Choroid plexus epithelial cell (primary cell): ENCODE data around the gene PHACTR2.

ENCODE experiments used
- DNase-seq: peaks from one replicate; pipeline ENCODE4 v3.0.0-alpha.2; 2010; ENCODE audit warnings: low read depth
- H3K4me3 ChIP-seq: 2 replicates; pipeline ENCODE4 v1.5.1; 2011; ENCODE audit warnings: low read depth, mild to moderate bottlenecking, control low read depth, low read length, moderate library complexity
- TF ChIP-seq, protein P1 (sequence below): conservative IDR thresholded peaks from 2 replicates; pipeline ENCODE4 v1.5.1; 2011; ENCODE audit warnings: low read depth, mild to moderate bottlenecking, control low read depth, inconsistent platforms, low read length, moderate library complexity

The PHACTR2 gene

DNA sequence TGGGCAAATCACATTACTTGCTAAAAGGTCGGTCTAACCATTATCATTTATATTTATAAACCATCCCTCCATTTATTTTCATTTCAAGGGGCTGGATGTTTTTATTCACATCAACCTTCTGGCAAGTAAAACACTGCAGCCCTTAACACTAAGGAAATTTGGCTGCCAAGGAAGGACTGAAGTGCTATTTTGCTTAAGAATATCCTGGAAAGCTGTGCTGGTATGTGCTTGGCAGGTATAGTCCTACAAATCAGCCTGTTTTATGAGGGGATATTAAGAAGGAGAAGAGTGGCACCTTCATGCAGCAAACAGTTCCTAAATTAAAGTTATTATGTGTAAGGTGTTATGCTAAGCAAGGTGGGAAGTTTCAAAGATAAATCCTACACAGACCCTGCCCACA lies 9.8 kb downstream of the PHACTR2 start:
- no peak overlapping the region for H3K4me3 ChIP-seq
- TF ChIP-seq, protein P1, sequence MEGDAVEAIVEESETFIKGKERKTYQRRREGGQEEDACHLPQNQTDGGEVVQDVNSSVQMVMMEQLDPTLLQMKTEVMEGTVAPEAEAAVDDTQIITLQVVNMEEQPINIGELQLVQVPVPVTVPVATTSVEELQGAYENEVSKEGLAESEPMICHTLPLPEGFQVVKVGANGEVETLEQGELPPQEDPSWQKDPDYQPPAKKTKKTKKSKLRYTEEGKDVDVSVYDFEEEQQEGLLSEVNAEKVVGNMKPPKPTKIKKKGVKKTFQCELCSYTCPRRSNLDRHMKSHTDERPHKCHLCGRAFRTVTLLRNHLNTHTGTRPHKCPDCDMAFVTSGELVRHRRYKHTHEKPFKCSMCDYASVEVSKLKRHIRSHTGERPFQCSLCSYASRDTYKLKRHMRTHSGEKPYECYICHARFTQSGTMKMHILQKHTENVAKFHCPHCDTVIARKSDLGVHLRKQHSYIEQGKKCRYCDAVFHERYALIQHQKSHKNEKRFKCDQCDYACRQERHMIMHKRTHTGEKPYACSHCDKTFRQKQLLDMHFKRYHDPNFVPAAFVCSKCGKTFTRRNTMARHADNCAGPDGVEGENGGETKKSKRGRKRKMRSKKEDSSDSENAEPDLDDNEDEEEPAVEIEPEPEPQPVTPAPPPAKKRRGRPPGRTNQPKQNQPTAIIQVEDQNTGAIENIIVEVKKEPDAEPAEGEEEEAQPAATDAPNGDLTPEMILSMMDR = no peak
- no peak for DNase-seq

DNA sequence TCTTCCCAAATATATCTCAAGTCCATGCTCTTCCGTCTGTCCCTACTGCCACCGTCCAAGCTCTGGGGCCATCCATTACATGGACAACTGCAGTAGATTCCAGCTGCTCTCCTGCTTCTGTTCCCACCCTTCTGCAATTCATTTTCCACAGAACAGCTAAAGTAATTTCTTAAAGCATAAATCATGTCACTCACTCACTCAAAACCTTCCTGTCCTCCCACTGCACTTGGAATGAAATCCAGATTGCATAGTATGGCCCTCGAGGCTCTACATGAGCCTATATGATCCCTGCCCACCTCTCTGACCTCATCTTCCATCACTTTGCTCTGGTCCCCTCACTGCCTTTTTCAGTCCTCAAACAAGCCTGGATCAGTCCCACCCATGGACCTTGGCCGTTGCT lies 10.9 kb downstream of the PHACTR2 start:
- TF ChIP-seq, protein P1 = no peak
- DNase-seq = no peak
- H3K4me3 ChIP-seq = no peak overlapping the region

GRCh38 chr6:143689852-143690251 lies 12.1 kb downstream of the PHACTR2 start:
- H3K4me3 ChIP-seq = no peak overlapping the region
- peak; percentile 41 for DNase-seq
- TF ChIP-seq, protein P1 = no peak

GRCh38 chr6:143691155-143691554 lies 13.4 kb downstream of the PHACTR2 start:
- no peak for DNase-seq
- no peak overlapping the region for H3K4me3 ChIP-seq
- TF ChIP-seq, protein P1 = no peak

GRCh38 chr6:143691900-143692636 lies 14.3 kb downstream of the PHACTR2 start:
- DNase-seq = no peak
- no peak overlapping the region for H3K4me3 ChIP-seq
- TF ChIP-seq, protein P1 = no peak

DNA sequence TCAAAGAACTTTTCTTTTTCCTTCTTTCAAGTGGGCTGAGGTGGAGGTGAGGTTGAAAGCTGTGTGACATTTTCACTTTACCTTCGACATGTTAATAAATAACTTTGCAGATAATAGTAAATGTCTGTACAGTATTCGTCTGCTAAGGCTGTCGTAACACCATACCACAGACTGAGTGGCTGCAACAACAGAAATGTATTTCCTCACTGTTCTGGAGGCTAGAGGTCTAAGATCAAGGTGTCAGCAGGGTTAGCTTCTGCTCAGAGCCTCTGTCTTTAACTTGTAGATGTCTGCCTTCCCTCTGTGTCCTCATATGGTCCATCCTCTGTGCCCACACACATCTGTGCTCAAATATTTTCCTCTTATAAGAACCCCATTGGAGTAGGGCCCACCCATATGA lies 14.9 kb downstream of the PHACTR2 start:
- DNase-seq = peak; percentile 50
- no peak overlapping the region for H3K4me3 ChIP-seq
- TF ChIP-seq, protein P1 = no peak

DNA sequence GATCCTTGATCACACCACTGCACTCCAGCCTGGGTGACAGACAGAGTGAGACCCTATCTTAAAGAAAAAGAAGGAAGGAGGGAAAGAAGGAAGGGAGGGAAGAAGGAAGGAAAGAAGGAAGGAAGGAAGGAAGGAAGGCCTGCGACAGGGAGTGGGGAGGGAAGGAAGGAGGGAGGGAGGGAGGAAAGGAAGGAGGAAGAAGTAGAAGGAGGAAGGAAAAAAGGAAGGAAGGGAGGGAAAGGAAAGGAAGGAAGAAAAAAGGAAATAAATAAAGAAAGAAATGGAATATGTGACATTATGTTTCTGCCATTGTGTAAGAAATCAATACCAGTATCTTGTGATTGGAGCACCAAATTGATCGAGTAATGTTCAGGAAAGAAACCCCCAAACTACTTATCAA lies 16.2 kb downstream of the PHACTR2 start:
- no peak for DNase-seq
- no peak overlapping the region for H3K4me3 ChIP-seq
- TF ChIP-seq, protein P1 = no peak
